SK-N-SH treated with all-trans-retinoic acid at 6 μM for 48 hours (cell line): ENCODE measurements around the gene ZBTB7C.

Experiments
- CREB5 ChIP-seq: fragments of 250-450 bp; sonication (Bioruptor Pico); IDR thresholded peaks from 2 replicates; pipeline ENCODE4 v1.5.1; 2020; ENCODE audit warnings: low read depth, mild to moderate bottlenecking, moderate library complexity
- CSDC2 ChIP-seq: fragments of 250-450 bp; sonication (Bioruptor Pico); IDR thresholded peaks from 2 replicates; pipeline ENCODE4 v1.5.0; 2020; ENCODE audit warnings: mild to moderate bottlenecking, moderate library complexity
- OSR1 ChIP-seq: fragments of 250-450 bp; sonication (Bioruptor Pico); IDR thresholded peaks from 2 replicates; pipeline ENCODE4 v1.8.0; 2022; ENCODE audit warnings: moderate library complexity, mild to moderate bottlenecking, inconsistent platforms
- PATZ1 ChIP-seq: fragments of 250-450 bp; sonication (Bioruptor Pico); IDR thresholded peaks from 2 replicates; pipeline ENCODE4 v1.8.0; 2020; ENCODE audit warnings: mild to moderate bottlenecking, moderate library complexity, borderline replicate concordance
- POU6F1 ChIP-seq: fragments of 250-450 bp; sonication (Bioruptor Pico); IDR thresholded peaks from 2 replicates; pipeline ENCODE4 v1.8.0; 2021; ENCODE audit warnings: low read depth, mild to moderate bottlenecking, moderate library complexity, borderline replicate concordance
- RARB ChIP-seq: fragments of 250-450 bp; sonication (Bioruptor Pico); IDR thresholded peaks from 2 replicates; pipeline ENCODE4 v1.8.0; 2021; ENCODE audit warnings: mild to moderate bottlenecking, moderate library complexity
- TCF4 ChIP-seq: fragments of 250-450 bp; sonication (Bioruptor Pico); IDR thresholded peaks from 2 replicates; pipeline ENCODE4 v1.8.0; 2021; ENCODE audit warnings: mild to moderate bottlenecking, moderate library complexity, borderline replicate concordance
- TSHZ2 ChIP-seq: fragments of 250-450 bp; sonication (Bioruptor Pico); IDR thresholded peaks from 2 replicates; pipeline ENCODE4 v1.5.0; 2020; ENCODE audit warnings: mild to moderate bottlenecking, moderate library complexity
- ZC3H10 ChIP-seq: fragments of 250-450 bp; sonication (Bioruptor Pico); IDR thresholded peaks from 2 replicates; pipeline ENCODE4 v1.5.1; 2021; ENCODE audit warnings: mild to moderate bottlenecking, moderate library complexity
- ZFP30 ChIP-seq: fragments of 450-650 bp; formaldehyde crosslinking; IDR thresholded peaks from 2 replicates; pipeline ENCODE4 v1.5.0; 2022; ENCODE audit warnings: mild to moderate bottlenecking, moderate library complexity
- ZNF565 ChIP-seq: fragments of 450-650 bp; formaldehyde crosslinking; conservative IDR thresholded peaks from 2 replicates; pipeline ENCODE4 v1.5.0; 2020; ENCODE audit warnings: low read depth, mild to moderate bottlenecking, moderate library complexity
- ZNF70 ChIP-seq: fragments of 450-650 bp; formaldehyde crosslinking; IDR thresholded peaks from 2 replicates; pipeline ENCODE4 v1.5.0; 2020; ENCODE audit warnings: mild to moderate bottlenecking, moderate library complexity

- TF ChIP-seq ZFP30 (CRISPR knock-in tag) (no peak), TSHZ2 (CRISPR knock-in tag) (no peak), ZC3H10 (no peak), ZNF565 (CRISPR knock-in tag) (no peak), OSR1 (CRISPR knock-in tag) (no peak), RARB (CRISPR knock-in tag) (no peak), TCF4 (no peak), PATZ1 (CRISPR knock-in tag) (no peak), POU6F1 (CRISPR knock-in tag) (no peak), CREB5 (CRISPR knock-in tag) (no peak), CSDC2 (no peak), ZNF70 (CRISPR knock-in tag) (no peak)
Observed at GRCh38 chr18:47992976-47993375, 416.2 kb downstream of the ZBTB7C start.
